Chondrocyte (in vitro differentiated cells): ENCODE results near the gene ATAD3A. TPM values are rescaled to one million over a fixed set of nuclear protein-coding genes. Genes with fewer than 3 reads are reported as not detected.
"Not testable (repeated sequence)": the region's sequence is repeated elsewhere in the genome, so short reads cannot be mapped to it uniquely, and the experiment has no call there.

Experiments used
- DNase-seq: peaks from one replicate; pipeline ENCODE4 v3.0.0; 2021; ENCODE audit warnings: mixed read lengths, low spot score
- H3K27ac Mint-ChIP-seq: one replicate; pipeline ENCODE4 v1.8.0; 2021; ENCODE audit warnings: mild to moderate bottlenecking, moderate library complexity, mixed read lengths; ENCODE audit not compliant: unreplicated experiment
- H3K27me3 Mint-ChIP-seq: 2 replicates; pipeline ENCODE4 v1.8.0; 2021; ENCODE audit warnings: low read depth, mixed read lengths
- H3K36me3 Mint-ChIP-seq: 2 replicates; pipeline ENCODE4 v1.8.0; 2021; ENCODE audit warnings: low read depth, mixed read lengths
- H3K4me1 Mint-ChIP-seq: 2 replicates; pipeline ENCODE4 v1.8.0; 2021; ENCODE audit warnings: low read depth, mild to moderate bottlenecking, mixed read lengths
- H3K4me3 Mint-ChIP-seq: one replicate; pipeline ENCODE4 v1.8.0; 2021; ENCODE audit warnings: mild to moderate bottlenecking, moderate library complexity, mixed read lengths; ENCODE audit not compliant: unreplicated experiment
- H3K9me3 Mint-ChIP-seq: 2 replicates; pipeline ENCODE4 v1.8.0; 2021; ENCODE audit warnings: low read depth, mixed read lengths
- CTCF ChIP-seq: fragments of 200-600 bp; sonication (generic); IDR thresholded peaks from 2 replicates; pipeline ENCODE4 v1.5.0; 2021; ENCODE audit warnings: antibody characterized with exemption, mild to moderate bottlenecking, moderate library complexity
- total RNA-seq: library from RNA; stranded (reverse); gene quantifications from 3 replicates; pipeline ENCODE4 v1.2.1, GENCODE V29; 2021

ATAD3A gene
- total RNA-seq, 1 donor from 2014 or later: 34.6 TPM

DNA sequence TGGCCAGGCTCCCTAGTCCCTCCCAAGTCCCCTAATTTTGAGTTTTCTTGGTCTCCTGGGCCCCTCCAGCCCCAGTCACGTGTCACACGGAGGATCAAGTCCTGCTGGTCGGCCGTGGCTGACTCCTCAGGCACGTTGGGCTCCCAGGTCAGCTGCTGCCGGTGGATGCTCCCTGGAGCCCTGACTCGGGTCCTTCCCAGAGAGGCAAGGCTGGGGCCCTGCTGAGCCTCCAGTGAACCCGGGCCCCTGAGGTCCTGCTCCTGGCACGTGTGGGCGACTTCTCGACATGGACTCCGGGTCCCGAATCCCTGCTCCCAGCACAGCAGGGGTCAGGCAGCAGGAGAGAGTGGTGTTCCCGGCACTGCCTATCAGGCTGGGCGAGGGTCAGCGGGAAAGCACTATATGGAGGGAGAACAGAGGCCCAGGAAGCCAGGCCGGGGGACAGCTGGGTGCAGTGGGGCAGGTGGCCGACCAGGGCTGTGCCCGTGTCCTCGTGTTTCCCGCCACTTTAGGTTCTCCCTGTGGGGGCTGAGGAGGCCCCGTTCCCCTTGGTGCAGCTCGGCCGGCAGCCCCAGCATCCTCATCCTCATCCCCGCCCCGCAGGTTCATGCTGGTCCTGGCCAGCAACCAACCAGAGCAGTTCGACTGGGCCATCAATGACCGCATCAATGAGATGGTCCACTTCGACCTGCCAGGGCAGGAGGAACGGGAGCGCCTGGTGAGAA is 15.3 kb downstream of the ATAD3A start:
- H3K27ac Mint-ChIP-seq: no peak overlapping the region
- peaks cover 15% of the 10 kb centered on the region for H3K36me3 Mint-ChIP-seq
- peaks cover 5% of the 10 kb centered on the region for H3K9me3 Mint-ChIP-seq
- H3K4me1 Mint-ChIP-seq: no peaks in the 10 kb centered on the region
- no peak overlapping the region for H3K4me3 Mint-ChIP-seq
- H3K27me3 Mint-ChIP-seq: no peaks in the 10 kb centered on the region
- no peak for TF ChIP-seq CTCF
- DNase-seq: no peak

GRCh38 chr1:1528301-1529267 is 16.6 kb downstream of the ATAD3A start:
- DNase-seq: no peak
- H3K9me3 Mint-ChIP-seq: peaks cover 5% of the 10 kb centered on the region
- TF ChIP-seq CTCF: no peak
- no peaks in the 10 kb centered on the region for H3K4me1 Mint-ChIP-seq
- no peak overlapping the region for H3K4me3 Mint-ChIP-seq
- H3K27me3 Mint-ChIP-seq: no peaks in the 10 kb centered on the region
- no peak overlapping the region for H3K27ac Mint-ChIP-seq
- H3K36me3 Mint-ChIP-seq: peaks cover 15% of the 10 kb centered on the region

GRCh38 chr1:1529321-1529720 is 17.4 kb downstream of the ATAD3A start:
- no peaks in the 10 kb centered on the region for H3K27me3 Mint-ChIP-seq
- H3K4me1 Mint-ChIP-seq: no peaks in the 10 kb centered on the region
- H3K27ac Mint-ChIP-seq: no peak overlapping the region
- no peak for DNase-seq
- no peak overlapping the region for H3K4me3 Mint-ChIP-seq
- no peak for TF ChIP-seq CTCF
- peaks cover 15% of the 10 kb centered on the region for H3K36me3 Mint-ChIP-seq
- H3K9me3 Mint-ChIP-seq: peaks cover 5% of the 10 kb centered on the region

DNA sequence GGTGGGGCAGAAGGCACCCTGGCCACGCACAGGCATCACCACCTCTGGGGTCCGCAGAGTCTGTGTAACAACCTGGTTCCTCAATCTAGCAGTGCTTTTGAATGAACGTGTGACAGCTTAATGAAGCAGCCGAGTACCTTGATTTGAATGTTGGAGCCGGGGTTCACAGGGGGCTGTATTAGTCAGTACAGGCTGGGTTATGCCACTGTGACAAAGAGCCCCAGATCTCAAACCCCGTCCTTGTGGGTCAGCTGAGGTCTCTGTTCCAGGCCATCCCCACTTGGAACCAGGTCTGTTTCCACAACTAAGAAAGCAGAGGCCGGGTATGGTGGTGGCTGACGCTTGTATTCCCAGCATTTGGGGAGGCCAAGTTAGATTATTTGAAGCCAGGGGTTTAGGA is 18.0 kb downstream of the ATAD3A start:
- H3K4me3 Mint-ChIP-seq: no peak overlapping the region
- H3K27ac Mint-ChIP-seq: no peak overlapping the region
- TF ChIP-seq CTCF: no peak
- H3K27me3 Mint-ChIP-seq: no peaks in the 10 kb centered on the region
- H3K9me3 Mint-ChIP-seq: peaks cover 5% of the 10 kb centered on the region
- no peaks in the 10 kb centered on the region for H3K4me1 Mint-ChIP-seq
- no peak for DNase-seq
- peaks cover 15% of the 10 kb centered on the region for H3K36me3 Mint-ChIP-seq

GRCh38 chr1:1531947-1532346 is 20.0 kb downstream of the ATAD3A start:
- Mint-ChIP-seq H3K4me1 (no peaks in the 10 kb centered on the region), H3K36me3 (peaks cover 13% of the 10 kb centered on the region), H3K4me3 (no peak overlapping the region), H3K27ac (no peak overlapping the region), H3K9me3 (peaks cover 5% of the 10 kb centered on the region), H3K27me3 (no peaks in the 10 kb centered on the region)
- TF ChIP-seq CTCF: no peak
- no peak for DNase-seq

DNA sequence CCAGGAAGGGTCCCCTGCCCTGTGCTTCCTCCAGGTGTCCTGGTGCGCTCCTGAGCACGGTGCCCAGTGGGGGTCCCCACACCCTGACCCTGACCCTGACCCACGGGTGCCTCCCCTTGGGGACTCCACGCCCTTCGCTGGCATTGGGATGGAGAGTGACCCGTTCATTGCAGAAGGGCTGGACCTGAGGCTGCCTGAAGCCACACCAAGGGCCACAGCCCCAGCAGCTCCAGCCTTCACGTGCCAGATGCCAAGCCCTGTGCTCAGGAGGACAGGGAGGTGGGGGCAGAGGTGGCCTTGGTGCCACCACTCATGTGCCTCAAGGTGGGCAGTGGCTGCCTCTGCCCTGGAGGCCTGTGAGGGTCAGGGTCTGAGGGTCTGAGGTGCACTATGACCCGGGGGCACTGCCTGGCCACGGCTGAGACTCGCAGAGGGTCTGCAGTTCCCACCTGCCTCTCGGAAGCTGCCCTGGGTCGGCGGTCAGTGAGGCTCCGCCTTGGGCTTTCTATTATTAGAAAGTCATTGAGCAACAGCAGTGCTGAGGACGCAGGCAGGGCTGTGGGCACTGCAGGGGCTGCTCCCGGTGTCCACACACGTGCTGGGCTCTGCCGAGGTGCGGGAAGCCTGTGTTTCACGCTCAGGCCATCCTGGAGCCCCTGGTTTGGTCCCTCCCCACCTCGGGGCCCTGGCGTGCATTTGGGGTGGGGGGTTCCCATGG is 21.4 kb downstream of the ATAD3A start:
- H3K27ac Mint-ChIP-seq, H3K4me3 Mint-ChIP-seq, H3K27me3 Mint-ChIP-seq, H3K9me3 Mint-ChIP-seq, H3K4me1 Mint-ChIP-seq, DNase-seq: not testable (repeated sequence)
- peaks cover 11% of the 10 kb centered on the region for H3K36me3 Mint-ChIP-seq

DNA sequence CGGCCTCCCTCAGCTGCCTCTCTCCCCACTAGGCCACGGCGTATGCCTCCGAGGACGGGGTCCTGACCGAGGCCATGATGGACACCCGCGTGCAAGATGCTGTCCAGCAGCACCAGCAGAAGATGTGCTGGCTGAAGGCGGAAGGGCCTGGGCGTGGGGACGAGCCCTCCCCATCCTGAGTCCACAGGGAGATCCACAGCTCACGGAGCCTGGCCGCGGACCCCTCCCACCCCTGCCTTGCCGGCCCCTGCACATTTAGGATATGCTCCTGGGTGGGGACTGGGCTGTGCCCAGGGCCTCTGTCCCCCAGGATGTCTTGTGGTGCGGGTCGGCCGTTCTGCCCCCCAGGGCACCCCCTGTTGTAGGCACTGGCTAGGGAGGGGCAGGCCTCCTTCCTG is 21.9 kb downstream of the ATAD3A start:
- not testable (repeated sequence) for DNase-seq, H3K27ac Mint-ChIP-seq, H3K27me3 Mint-ChIP-seq

More for the DNA sequence above, 21.9 kb downstream of the ATAD3A start:
- H3K36me3 Mint-ChIP-seq: peaks cover 11% of the 10 kb centered on the region
- H3K4me1 Mint-ChIP-seq, H3K9me3 Mint-ChIP-seq, H3K4me3 Mint-ChIP-seq: not testable (repeated sequence)
